ENCODE measurements around the gene CNEP1R1. TPM values are rescaled to one million over a fixed set of nuclear protein-coding genes. Genes with fewer than 3 reads are reported as not detected.

CNEP1R1 gene
- total RNA-seq, 4 donors from 2014 or later, result 7.6 to 21.6 (median 14.9) TPM

GRCh38 chr16:50040710-50041109 is 15.7 kb downstream of the CNEP1R1 start:
- in situ Hi-C loops (cut with MboI; ENCODE audit: low pct_ligation_motif_present in 1 of 4, low pct_unique_long_range_greater_than_20kb in 1 of 4, low sequenced_read_pairs in 3 of 4), result loop anchor here in 1 of 4 donors (25.0 kb wide), 1 partner anchor 322 kb away; the partner anchor contains the start of gene BRD7

DNA sequence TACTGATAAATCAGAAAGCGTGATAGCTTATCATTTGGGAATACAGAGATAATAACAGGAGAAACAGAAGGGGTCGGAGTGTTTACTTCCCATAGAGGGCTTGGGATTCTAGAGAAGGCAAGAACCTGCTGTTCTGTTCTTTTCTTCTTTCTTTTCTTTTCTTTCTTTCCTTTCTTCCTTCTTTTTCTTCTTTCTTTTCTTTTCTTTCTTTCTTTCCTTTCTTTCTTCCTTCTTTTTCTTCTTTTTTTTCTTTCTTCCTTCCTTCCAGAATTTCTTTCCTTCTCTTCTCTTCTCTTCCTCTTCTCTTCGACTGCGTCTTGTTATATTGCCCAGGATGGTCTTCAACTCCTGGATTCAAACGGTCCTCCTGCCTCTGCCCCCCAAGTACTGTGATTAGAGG is 18.3 kb downstream of the CNEP1R1 start:
- no peak overlapping the region for H3K4me3 ChIP-seq
- peaks cover 0 to 16% (median 7%) of the 10 kb centered on the region in 4 donors for H3K4me1 ChIP-seq
- no peak overlapping the region for H3K27ac ChIP-seq
- 94% methylated on average over 5 of the region's 5 CpGs for WGBS, 2 donors (ENCODE audit: low coverage in 1 of 2)
- H3K9me3 ChIP-seq, result no peaks in the 10 kb centered on the region
- no peaks in the 10 kb centered on the region for H3K27me3 ChIP-seq
- in situ Hi-C loops (cut with MboI; ENCODE audit: low pct_ligation_motif_present in 1 of 4, low pct_unique_long_range_greater_than_20kb in 1 of 4, low sequenced_read_pairs in 3 of 4) (loop anchor here in 1 of 4 donors (25.0 kb wide), 1 partner anchor 319 kb away; the partner anchor contains the start of gene BRD7), intact Hi-C loops (cut with DNase I; ENCODE audit: low total_unique reads) (no loop called here)
- no peaks in the 10 kb centered on the region for H3K36me3 ChIP-seq
- TF ChIP-seq POLR2A (IDR thresholded peaks at IDR 0.05) (no peak), POLR2AphosphoS5 (IDR thresholded peaks at IDR 0.05) (no peak), CTCF (IDR thresholded peaks at IDR 0.05) (no peak), EP300 (IDR thresholded peaks at IDR 0.05; ENCODE audit: low read depth) (no peak)
- DNase-seq, result no peak

More at GRCh38 chr16:50040710-50041109, 15.7 kb downstream of the CNEP1R1 start:
- Histone ChIP-seq H3K27ac (no peak overlapping the region), H3K4me3 (no peak overlapping the region), H3K36me3 (no peaks in the 10 kb centered on the region), H3K9me3 (no peaks in the 10 kb centered on the region), H3K27me3 (no peaks in the 10 kb centered on the region), H3K4me1 (peaks cover 0 to 38% (median 23%) of the 10 kb centered on the region in 4 donors)
- intact Hi-C loops (cut with DNase I; ENCODE audit: low total_unique reads), result no loop called here
- WGBS, 2 donors (ENCODE audit: low coverage in 1 of 2), result 56% methylated on average over 1 of the region's 1 CpG; no CpG with 5 or more reads in 1 of the 2 donors
- TF ChIP-seq CTCF (IDR thresholded peaks at IDR 0.05) (no peak), POLR2AphosphoS5 (IDR thresholded peaks at IDR 0.05) (no peak), EP300 (IDR thresholded peaks at IDR 0.05; ENCODE audit: low read depth) (no peak), POLR2A (IDR thresholded peaks at IDR 0.05) (no peak)
- no peak for DNase-seq

- TF ChIP-seq POLR2AphosphoS5 (IDR thresholded peaks at IDR 0.05) (no peak), EP300 (IDR thresholded peaks at IDR 0.05; ENCODE audit: low read depth) (no peak), POLR2A (IDR thresholded peaks at IDR 0.05) (no peak), CTCF (IDR thresholded peaks at IDR 0.05) (no peak)
- no peaks in the 10 kb centered on the region for H3K4me1 ChIP-seq
- DNase-seq, result no peak
- in situ Hi-C loops (cut with MboI; ENCODE audit: low pct_ligation_motif_present in 1 of 4, low pct_unique_long_range_greater_than_20kb in 1 of 4, low sequenced_read_pairs in 3 of 4) (loop anchor here in 1 of 4 donors (25.0 kb wide), 1 partner anchor 317 kb away; the partner anchor contains the start of gene BRD7), intact Hi-C loops (cut with DNase I; ENCODE audit: low total_unique reads) (no loop called here)
- H3K9me3 ChIP-seq, result no peaks in the 10 kb centered on the region
- no peak overlapping the region for H3K27ac ChIP-seq
- no peaks in the 10 kb centered on the region for H3K36me3 ChIP-seq
- WGBS, 2 donors (ENCODE audit: low coverage in 1 of 2), result 56 to 86% methylated on average over 3 to 4 of the region's 4 CpGs
- H3K4me3 ChIP-seq, result no peak overlapping the region
- H3K27me3 ChIP-seq, result no peaks in the 10 kb centered on the region
Measured at GRCh38 chr16:50045412-50045811, 20.4 kb downstream of the CNEP1R1 start.

GRCh38 chr16:50046853-50047252 is 21.8 kb downstream of the CNEP1R1 start:
- no peaks in the 10 kb centered on the region for H3K9me3 ChIP-seq
- H3K36me3 ChIP-seq, result no peaks in the 10 kb centered on the region
- no peak overlapping the region for H3K4me3 ChIP-seq
- intact Hi-C loops (cut with DNase I; ENCODE audit: low total_unique reads), result no loop called here
- no peaks in the 10 kb centered on the region for H3K27me3 ChIP-seq
- H3K27ac ChIP-seq, result no peak overlapping the region
- DNase-seq, result no peak
- in situ Hi-C loops (cut with MboI; ENCODE audit: low pct_ligation_motif_present in 1 of 4, low pct_unique_long_range_greater_than_20kb in 1 of 4, low sequenced_read_pairs in 3 of 4), result loop anchor here in 1 of 4 donors (25.0 kb wide), 1 partner anchor 315 kb away; the partner anchor contains the start of gene BRD7
- no peak for TF ChIP-seq CTCF (IDR thresholded peaks at IDR 0.05)
- no peak for TF ChIP-seq POLR2A (IDR thresholded peaks at IDR 0.05)
- TF ChIP-seq POLR2AphosphoS5 (IDR thresholded peaks at IDR 0.05), result no peak
- TF ChIP-seq EP300 (IDR thresholded peaks at IDR 0.05; ENCODE audit: low read depth), result no peak
- no peaks in the 10 kb centered on the region for H3K4me1 ChIP-seq
- 70 to 77% methylated on average over 3 to 6 of the region's 6 CpGs for WGBS, 2 donors (ENCODE audit: low coverage in 1 of 2)
